ENCODE results near the gene FSIP2.

FSIP2 gene

DNA sequence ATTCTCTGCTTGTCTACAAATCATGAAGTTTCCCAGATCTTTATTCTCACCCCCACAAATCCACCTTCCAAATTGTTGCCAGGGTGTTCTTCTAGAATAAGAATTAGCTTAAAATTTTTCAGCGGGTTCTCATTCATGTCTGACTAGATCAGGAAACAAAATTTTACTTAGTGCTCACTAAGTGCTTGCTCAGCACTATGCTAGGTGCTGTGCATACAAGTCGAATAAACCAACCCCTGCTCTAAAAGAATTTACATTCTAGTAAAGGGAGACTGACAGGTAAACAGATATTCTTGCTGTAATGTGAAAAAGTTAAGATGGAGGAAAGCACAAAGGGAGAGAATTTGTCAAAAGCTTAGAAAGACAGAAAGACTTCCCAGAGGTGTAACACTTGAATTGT lies 2.4 kb upstream of the FSIP2 start:
- DNase-seq (ENCODE audit: low read depth) = no peak
- H3K4me3 ChIP-seq (ENCODE audit: control insufficient read depth, low read depth, low read length) = no peak overlapping the region
- TF ChIP-seq CTCF (conservative IDR thresholded peaks at IDR 0.05; ENCODE audit: control insufficient read depth, insufficient read depth, low read depth, low read length) = no peak

DNA sequence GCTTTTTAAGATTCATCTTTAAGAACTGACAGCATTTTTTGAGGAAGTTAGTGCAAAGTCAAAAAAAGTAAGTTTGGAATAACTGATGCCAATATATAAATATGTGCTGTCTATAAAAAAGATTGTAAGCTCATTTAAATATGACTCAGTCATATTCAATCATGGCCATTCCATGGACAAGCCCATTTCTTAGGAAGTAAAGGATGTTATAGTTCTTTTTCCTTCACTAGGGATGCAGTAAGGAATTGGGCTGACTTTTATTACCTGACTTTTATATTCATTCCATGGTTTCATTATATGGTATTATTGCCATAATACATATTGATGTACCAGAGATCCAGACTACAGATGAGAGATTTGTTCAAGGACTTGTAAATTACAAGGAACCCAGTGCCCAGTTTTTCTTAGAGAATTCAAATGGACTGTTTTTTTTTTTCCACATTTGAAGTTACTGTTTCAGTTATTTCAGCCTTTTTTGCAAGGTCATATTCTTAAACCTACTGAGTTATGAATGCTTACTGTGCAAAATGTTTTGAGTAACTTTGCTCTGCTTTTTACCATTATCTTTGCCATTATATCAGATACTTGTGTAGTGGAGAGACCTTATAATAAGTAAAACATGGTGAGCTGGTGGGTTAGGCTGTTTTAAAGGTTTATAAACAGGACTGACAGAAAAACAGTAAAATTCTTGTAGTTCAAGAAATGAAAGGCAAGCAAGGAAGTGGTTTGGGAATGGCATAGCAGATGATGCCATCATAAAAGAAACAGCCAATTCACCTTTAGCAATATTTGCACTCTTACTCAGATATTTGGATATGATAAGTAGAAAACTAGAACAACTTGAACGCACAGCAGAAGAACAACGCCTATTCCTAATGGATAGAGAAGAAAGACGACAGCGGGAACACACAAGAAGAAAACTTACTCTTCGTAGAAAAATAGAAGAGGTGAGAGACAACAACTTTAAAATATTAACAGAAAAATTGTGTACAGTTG lies 7.6 kb downstream of the FSIP2 start:
- DNase-seq (ENCODE audit: low read depth) = no peak
- no peak overlapping the region for H3K4me3 ChIP-seq (ENCODE audit: control insufficient read depth, low read depth, low read length)
- no peak for TF ChIP-seq CTCF (conservative IDR thresholded peaks at IDR 0.05; ENCODE audit: control insufficient read depth, insufficient read depth, low read depth, low read length)

DNA sequence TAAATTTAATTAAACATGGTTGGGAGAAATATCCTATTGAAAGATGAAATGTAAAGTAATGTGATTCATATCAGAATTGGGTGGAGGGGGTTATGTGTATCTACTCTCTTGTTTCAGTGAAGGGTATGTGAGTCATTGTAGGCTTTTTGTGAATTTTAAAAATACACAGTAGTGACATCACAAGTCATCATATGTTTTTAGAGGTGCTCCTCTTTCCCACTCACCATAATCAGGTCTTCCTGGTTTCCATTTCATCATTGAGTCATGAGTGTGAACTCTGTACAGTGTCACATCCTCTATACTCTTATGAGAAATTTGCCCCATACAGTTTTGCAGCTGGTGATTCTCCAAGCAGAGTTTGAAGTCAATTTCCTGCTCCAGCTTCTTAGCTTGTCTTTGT lies 18.8 kb downstream of the FSIP2 start:
- H3K4me3 ChIP-seq (ENCODE audit: control insufficient read depth, low read depth, low read length) = no peak overlapping the region
- peak; percentile 57 for DNase-seq (ENCODE audit: low read depth)
- no peak for TF ChIP-seq CTCF (conservative IDR thresholded peaks at IDR 0.05; ENCODE audit: control insufficient read depth, insufficient read depth, low read depth, low read length)

GRCh38 chr2:185771396-185771795 lies 32.8 kb downstream of the FSIP2 start:
- no peak for DNase-seq (ENCODE audit: low read depth)
- H3K4me3 ChIP-seq (ENCODE audit: control insufficient read depth, low read depth, low read length) = no peak overlapping the region
- TF ChIP-seq CTCF (conservative IDR thresholded peaks at IDR 0.05; ENCODE audit: control insufficient read depth, insufficient read depth, low read depth, low read length) = no peak

DNA sequence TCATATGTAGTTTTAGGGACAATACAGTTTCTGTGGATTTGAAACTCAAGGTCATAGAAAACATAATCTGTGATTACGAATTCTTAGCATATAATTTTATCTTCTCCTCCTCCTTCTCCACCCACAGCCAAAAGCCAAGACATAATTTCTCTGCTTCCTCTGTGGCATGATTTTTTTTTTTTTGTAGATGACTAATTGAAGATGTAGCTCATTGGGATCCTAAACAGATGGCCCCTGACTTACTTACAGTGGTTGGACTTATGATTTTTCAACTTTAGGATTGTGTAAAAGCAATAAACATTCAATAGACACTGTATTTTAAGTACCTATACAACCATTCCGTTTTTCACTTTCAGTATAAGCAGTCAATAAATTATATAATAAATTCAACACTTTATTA lies 42.3 kb downstream of the FSIP2 start:
- peak; percentile 40 for DNase-seq (ENCODE audit: low read depth)
- H3K4me3 ChIP-seq (ENCODE audit: control insufficient read depth, low read depth, low read length) = no peak overlapping the region
- TF ChIP-seq CTCF (conservative IDR thresholded peaks at IDR 0.05; ENCODE audit: control insufficient read depth, insufficient read depth, low read depth, low read length) = no peak

DNA sequence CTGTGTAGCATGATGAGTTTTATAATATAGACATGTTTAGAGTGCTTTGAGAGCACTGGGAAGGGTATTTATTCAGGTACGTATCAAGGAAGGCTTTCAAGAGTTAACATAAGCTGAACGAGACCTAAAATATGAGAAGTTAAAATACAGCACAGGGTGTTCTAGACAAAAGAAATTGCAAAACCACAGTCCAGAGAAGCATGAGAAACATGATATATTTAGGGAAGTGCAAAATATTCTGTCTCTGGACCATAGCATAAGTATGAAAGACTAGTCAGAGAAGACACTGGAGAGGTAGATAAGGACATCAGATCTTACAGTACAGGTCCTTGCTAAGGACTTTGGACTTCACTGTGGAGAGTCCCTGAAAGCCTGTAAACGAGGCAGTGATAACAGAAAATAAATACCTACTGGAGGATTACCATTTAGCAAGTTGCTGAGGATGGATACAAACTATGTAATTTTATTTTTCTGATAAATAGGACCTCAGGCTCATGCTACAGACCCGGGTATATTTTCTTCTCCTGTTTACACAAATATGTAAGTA lies 43.7 kb downstream of the FSIP2 start:
- H3K4me3 ChIP-seq (ENCODE audit: control insufficient read depth, low read depth, low read length) = no peak overlapping the region

More for the DNA sequence above, 43.7 kb downstream of the FSIP2 start:
- DNase-seq (ENCODE audit: low read depth) = no peak
- no peak for TF ChIP-seq CTCF (conservative IDR thresholded peaks at IDR 0.05; ENCODE audit: control insufficient read depth, insufficient read depth, low read depth, low read length)

Data from fibroblast of mammary gland (primary cell).